Measurements from ENCODE around the gene HTRA1.

DNA sequence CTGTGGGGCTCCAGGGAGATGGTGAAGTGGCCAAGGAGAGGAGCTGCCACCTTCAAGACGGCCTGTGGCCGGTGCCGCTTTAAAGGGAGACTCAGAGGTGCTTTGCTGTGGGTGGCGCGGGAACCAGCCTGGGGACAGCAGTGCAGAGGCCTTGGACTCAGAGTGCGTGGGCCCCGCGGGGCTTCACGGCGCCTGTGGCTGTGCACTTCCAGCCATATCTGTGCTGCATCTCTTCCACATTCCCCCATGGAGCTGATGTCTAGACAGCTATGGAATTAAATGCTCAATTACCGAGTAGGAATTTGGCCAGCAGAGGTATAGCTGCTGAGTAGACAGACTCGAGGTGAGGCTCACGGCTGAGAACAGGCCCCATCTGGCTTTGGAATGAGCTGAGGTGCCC lies 41.7 kb downstream of the HTRA1 start:
- no peak for TF ChIP-seq CTCF (IDR thresholded peaks at IDR 0.05)
- TF ChIP-seq POLR2AphosphoS5 (IDR thresholded peaks at IDR 0.05; ENCODE audit: low read depth, low read length), result no peak
- TF ChIP-seq TCF7L2 (IDR thresholded peaks at IDR 0.05; ENCODE audit: low read depth, low read length), result no peak
